22Rv1 (cell line): Measurements from ENCODE around the gene RPS6KC1.

ENCODE experiments used
- ZFX ChIP-seq: fragments of 450-650 bp; IDR thresholded peaks from 2 replicates; pipeline ENCODE4 v1.6.1; 2017; ENCODE audit warnings: antibody characterized with exemption, borderline replicate concordance
- TF ChIP-seq, protein P1 (sequence below): fragments of 450-650 bp; IDR thresholded peaks from 2 replicates; pipeline ENCODE4 v1.5.1; 2017; ENCODE audit warnings: mild to moderate bottlenecking

DNA sequence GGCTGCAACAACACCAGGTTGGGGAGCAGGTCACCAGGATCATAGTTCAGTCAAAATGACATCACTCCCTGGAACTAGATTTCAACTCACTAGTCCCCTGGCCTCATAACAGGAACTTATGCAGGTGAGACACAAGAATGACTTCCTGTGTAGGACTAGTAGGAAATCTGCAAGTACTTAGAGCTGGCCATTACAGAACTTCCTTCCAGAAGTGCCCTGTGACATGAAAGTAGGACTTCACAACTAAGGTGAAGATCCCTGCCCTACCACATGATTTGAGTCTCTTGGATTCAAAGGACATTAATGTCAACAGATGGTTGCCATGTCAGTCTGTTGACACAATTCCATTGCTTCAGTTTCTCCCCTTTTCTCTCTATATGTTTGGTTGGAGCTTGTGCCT, 223.1 kb downstream of the RPS6KC1 start:
- TF ChIP-seq, protein P1, sequence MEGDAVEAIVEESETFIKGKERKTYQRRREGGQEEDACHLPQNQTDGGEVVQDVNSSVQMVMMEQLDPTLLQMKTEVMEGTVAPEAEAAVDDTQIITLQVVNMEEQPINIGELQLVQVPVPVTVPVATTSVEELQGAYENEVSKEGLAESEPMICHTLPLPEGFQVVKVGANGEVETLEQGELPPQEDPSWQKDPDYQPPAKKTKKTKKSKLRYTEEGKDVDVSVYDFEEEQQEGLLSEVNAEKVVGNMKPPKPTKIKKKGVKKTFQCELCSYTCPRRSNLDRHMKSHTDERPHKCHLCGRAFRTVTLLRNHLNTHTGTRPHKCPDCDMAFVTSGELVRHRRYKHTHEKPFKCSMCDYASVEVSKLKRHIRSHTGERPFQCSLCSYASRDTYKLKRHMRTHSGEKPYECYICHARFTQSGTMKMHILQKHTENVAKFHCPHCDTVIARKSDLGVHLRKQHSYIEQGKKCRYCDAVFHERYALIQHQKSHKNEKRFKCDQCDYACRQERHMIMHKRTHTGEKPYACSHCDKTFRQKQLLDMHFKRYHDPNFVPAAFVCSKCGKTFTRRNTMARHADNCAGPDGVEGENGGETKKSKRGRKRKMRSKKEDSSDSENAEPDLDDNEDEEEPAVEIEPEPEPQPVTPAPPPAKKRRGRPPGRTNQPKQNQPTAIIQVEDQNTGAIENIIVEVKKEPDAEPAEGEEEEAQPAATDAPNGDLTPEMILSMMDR, result no peak
- no peak for TF ChIP-seq ZFX
